H1 (cell line): ENCODE measurements around the gene CAPZA2. TPM values are rescaled to one million over a fixed set of nuclear protein-coding genes. Genes with fewer than 3 reads are reported as not detected.
A peak's percentile ranks its signal among the peaks of the same experiment; 100 is the strongest.

ENCODE experiments used
- ASH2L ChIP-seq: fragments of 200-600, 300-600 bp; sonication (generic); IDR thresholded peaks from one replicate; pipeline ENCODE4 v1.7.1; 2017; ENCODE audit warnings: low read length
- ATF2 ChIP-seq: IDR thresholded peaks from 2 replicates; pipeline ENCODE4 v1.6.1; 2012; ENCODE audit warnings: low read length, inconsistent platforms
- CTCF ChIP-seq, 3 experiments: IDR thresholded peaks; 1 replicate in 2 of 3; 2 replicates in 1 of 3; pipeline versions ENCODE4 v1.5.1 to v1.6.1; 2011; ENCODE audit warnings: low read length in 3 of 3, mild to moderate bottlenecking in 3 of 3, inconsistent platforms in 2 of 3, low read depth in 1 of 3, moderate library complexity in 1 of 3; ENCODE audit not compliant: insufficient read depth in 1 of 3; ENCODE audit errors: control extremely low read depth in 1 of 3
- EZH2 ChIP-seq: fragments of 200-600 bp; sonication (generic); IDR thresholded peaks from 2 replicates; pipeline ENCODE4 v1.7.1; 2012; ENCODE audit warnings: low read depth, mild to moderate bottlenecking, moderate library complexity, low read length, inconsistent platforms; ENCODE audit not compliant: severe bottlenecking
- HDAC6 ChIP-seq: IDR thresholded peaks from one replicate; pipeline ENCODE4 v1.7.1; 2012; ENCODE audit warnings: low read depth, mild to moderate bottlenecking, inconsistent platforms, low read length, moderate library complexity
- JUND ChIP-seq: IDR thresholded peaks from 2 replicates; pipeline ENCODE4 v1.6.1; 2011; ENCODE audit warnings: mild to moderate bottlenecking, improper control_type of control experiment, low read length
- KDM4A ChIP-seq: IDR thresholded peaks from one replicate; pipeline ENCODE4 v1.7.1; 2012; ENCODE audit warnings: low read depth, mild to moderate bottlenecking, moderate library complexity, low read length, inconsistent platforms; ENCODE audit not compliant: severe bottlenecking
- PHF8 ChIP-seq: fragments of 200-600 bp; sonication (generic); conservative IDR thresholded peaks from 2 replicates; pipeline ENCODE4 v1.7.1; 2012; ENCODE audit warnings: low read depth, mild to moderate bottlenecking, inconsistent platforms, low read length, moderate library complexity
- RBBP5 ChIP-seq: IDR thresholded peaks from 2 replicates; pipeline ENCODE4 v1.7.1; 2012; ENCODE audit warnings: low read depth, mild to moderate bottlenecking, inconsistent platforms, low read length, moderate library complexity, borderline replicate concordance
- RXRA ChIP-seq: IDR thresholded peaks from 2 replicates; pipeline ENCODE4 v1.6.1; 2011; ENCODE audit warnings: low read depth, mild to moderate bottlenecking, low read length, moderate library complexity; ENCODE audit not compliant: insufficient read depth
- SIN3A ChIP-seq, 2 experiments: IDR thresholded peaks in 1 of 2; conservative IDR thresholded peaks in 1 of 2; 2 replicates each; pipeline ENCODE4 v1.6.1; 2011 to 2012; ENCODE audit warnings: low read length in 2 of 2, improper control_type of control experiment in 1 of 2, low read depth in 1 of 2, mild to moderate bottlenecking in 1 of 2
- SRF ChIP-seq: IDR thresholded peaks from 2 replicates; pipeline ENCODE4 v1.6.1; 2011; ENCODE audit warnings: mild to moderate bottlenecking, low read depth, low read length, moderate library complexity
- TBP ChIP-seq: IDR thresholded peaks from 2 replicates; pipeline ENCODE4 v1.6.1; 2011; ENCODE audit warnings: low read depth, low read length, improper control_type of control experiment
- polyA plus RNA-seq, 7 experiments: library from polyadenylated mRNA; depleted of rRNA in 3 of 7; stranded (reverse) in 5 of 7; unstranded in 2 of 7; fragments of >200 nt in 5 of 7; fragments of 200-250 nt in 2 of 7; gene quantifications; 1 replicate in 5 of 7; 2 replicates in 1 of 7; 4 replicates in 1 of 7; pipeline versions ENCODE4 v1.2.1 to v1.2.3, GENCODE V29; 2011 to 2013; ENCODE audit warnings: missing spikeins in 2 of 7, mixed read lengths in 2 of 7
- total RNA-seq: library from RNA; stranded (reverse); fragmentation: NEBNext Ultra II Directional; extraction: Animal tissue kit (Norgen Biotek cat#: 25700); gene quantifications from 2 replicates; pipeline ENCODE4 v1.2.1, GENCODE V29; 2021

CAPZA2 gene
- total and polyA plus RNA-seq, 2 of the 8 experiments (the other 6 are each of a cell fraction or from before 2014, with no cell fraction given), result 33.2 to 145 TPM

- peak in 1 of 3 experiments; percentile 13; a peak in 1 of 4 replicates for TF ChIP-seq CTCF (IDR thresholded peaks at IDR 0.05; ENCODE audit: control extremely low read depth in 1 of 3, insufficient read depth in 1 of 3, low read depth in 1 of 3, low read length in 3 of 3)
- no peak for TF ChIP-seq EZH2
- TF ChIP-seq RBBP5, result peak; percentile 95
- TF ChIP-seq PHF8, result peak; percentile 73; the same call in 1 of the 2 replicates
- 0 out of 2 replicates have a peak, but pooled peaks have one; percentile 66 for TF ChIP-seq TBP
- TF ChIP-seq KDM4A, result peak; percentile 60
- peak; percentile 83 for TF ChIP-seq ASH2L
- TF ChIP-seq JUND, result peak; percentile 69; the same call in 1 of the 2 replicates
- no peak for TF ChIP-seq HDAC6
- 0 out of 2 replicates have a peak, but pooled peaks have one; percentile 43 for TF ChIP-seq ATF2
- peak; percentile 67; the same call in 1 of the 2 replicates for TF ChIP-seq SRF
- TF ChIP-seq SIN3A (conservative IDR thresholded peaks at IDR 0.05 in 1 of 2, IDR thresholded peaks at IDR 0.05 in 1 of 2; ENCODE audit: low read depth in 1 of 2, low read length in 2 of 2), result peak; percentile 38 to 68; a peak in 1 of 4 replicates
- TF ChIP-seq RXRA, result no peak
These were observed 91.8 kb downstream of the CAPZA2 start (continued) for GRCh38 chr7:116953906-116954838.
